Measurements from ENCODE around the gene RAD9B. TPM values are rescaled to one million over a fixed set of nuclear protein-coding genes. Genes with fewer than 3 reads are reported as not detected.
A peak's percentile ranks its signal among the peaks of the same experiment; 100 is the strongest.

Gene RAD9B
- total and polyA plus RNA-seq, 9 of the 15 experiments (the other 6 are each of a cell fraction or from before 2014, with no cell fraction given): 0.05 to 0.83 (median 0.32) TPM

DNA sequence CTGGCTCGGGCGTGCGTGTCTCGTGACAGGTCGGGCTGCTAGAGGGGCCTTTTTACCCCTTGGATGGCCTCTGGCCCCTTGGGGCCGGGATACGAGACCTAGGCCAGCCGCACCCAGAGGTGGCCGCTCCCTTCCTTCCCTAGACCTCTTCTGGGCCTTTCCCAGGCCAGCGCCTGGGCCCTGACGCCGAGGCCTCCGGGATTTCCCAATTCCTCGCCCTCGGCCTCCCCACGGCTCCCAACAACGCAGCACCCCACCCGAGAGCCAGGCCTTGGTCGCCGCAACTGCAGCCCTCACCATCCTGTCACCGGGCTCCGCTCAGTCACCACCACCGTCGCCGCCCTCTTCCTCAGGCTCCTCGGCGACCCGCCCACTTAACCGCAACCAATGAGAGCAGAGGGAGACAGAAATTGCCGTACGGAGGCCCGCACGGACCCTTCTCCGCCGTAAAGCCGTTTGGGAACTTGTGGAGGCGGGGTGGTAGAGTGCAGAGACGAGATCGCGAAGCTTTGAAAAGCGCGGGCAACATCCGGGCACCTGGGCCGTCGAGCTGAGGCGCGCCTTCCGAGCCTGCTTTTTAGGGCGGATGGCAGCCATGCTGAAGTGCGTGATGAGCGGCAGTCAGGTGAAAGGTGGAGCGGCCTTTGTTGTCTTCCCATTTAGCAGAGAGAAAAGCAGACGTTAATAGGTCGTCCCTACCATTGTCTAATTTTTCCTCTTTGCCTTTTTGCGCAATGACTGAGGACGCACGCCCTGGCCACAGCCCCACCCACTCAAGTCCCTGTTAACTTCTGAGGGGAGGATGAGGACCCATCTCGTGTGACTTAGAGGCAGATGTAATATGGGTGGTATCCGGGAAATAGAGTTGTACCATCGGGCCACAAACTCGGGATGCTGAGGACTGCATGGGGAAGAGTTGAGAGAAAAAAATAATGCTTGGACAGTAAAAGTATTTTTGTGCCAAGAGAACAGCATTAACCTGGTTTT lies at the start of gene RAD9B, which contains the start of gene VPS29 (continued):
- TF ChIP-seq RBM34 (IDR thresholded peaks at IDR 0.05; ENCODE audit: borderline replicate concordance, insufficient read depth, low read length): no peak
- no peak for TF ChIP-seq IRF2 (CRISPR knock-in tag; IDR thresholded peaks at IDR 0.05)
- TF ChIP-seq ZBTB17 (CRISPR knock-in tag; IDR thresholded peaks at IDR 0.05): peak; percentile 93
- no peak for TF ChIP-seq NONO (IDR thresholded peaks at IDR 0.05; ENCODE audit: low read depth in 2 of 2, low read length in 1 of 2)
- TF ChIP-seq ZNF311 (CRISPR knock-in tag; IDR thresholded peaks at IDR 0.05): peak; percentile 93
- TF ChIP-seq MECOM (CRISPR knock-in tag; IDR thresholded peaks at IDR 0.05): peak; percentile 93
- TF ChIP-seq TRIM28 (IDR thresholded peaks at IDR 0.05): no peak
- peak; percentile 85 for TF ChIP-seq GABPB1 (CRISPR knock-in tag; IDR thresholded peaks at IDR 0.05)
- peak; percentile 83 for TF ChIP-seq ATF7 (IDR thresholded peaks at IDR 0.05)
- TF ChIP-seq SMARCA4 (IDR thresholded peaks at IDR 0.05): 0 out of 2 replicates have a peak, but pooled peaks have one; percentile 21
- TF ChIP-seq, protein P1, sequence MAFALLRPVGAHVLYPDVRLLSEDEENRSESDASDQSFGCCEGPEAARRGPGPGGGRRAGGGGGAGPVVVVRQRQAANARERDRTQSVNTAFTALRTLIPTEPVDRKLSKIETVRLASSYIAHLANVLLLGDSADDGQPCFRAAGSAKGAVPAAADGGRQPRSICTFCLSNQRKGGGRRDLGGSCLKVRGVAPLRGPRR (CRISPR knock-in tag; IDR thresholded peaks at IDR 0.05): peak; percentile 86; the same call in 1 of the 2 replicates
- TF ChIP-seq PCBP2 (IDR thresholded peaks at IDR 0.05; ENCODE audit: low read depth, low read length, poor library complexity, severe bottlenecking): no peak
- no peak for TF ChIP-seq NCOA4 (IDR thresholded peaks at IDR 0.05; ENCODE audit: partially characterized antibody)
- TF ChIP-seq, protein P2, sequence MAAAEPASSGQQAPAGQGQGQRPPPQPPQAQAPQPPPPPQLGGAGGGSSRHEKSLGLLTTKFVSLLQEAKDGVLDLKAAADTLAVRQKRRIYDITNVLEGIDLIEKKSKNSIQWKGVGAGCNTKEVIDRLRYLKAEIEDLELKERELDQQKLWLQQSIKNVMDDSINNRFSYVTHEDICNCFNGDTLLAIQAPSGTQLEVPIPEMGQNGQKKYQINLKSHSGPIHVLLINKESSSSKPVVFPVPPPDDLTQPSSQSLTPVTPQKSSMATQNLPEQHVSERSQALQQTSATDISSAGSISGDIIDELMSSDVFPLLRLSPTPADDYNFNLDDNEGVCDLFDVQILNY (CRISPR knock-in tag; IDR thresholded peaks at IDR 0.05): peak; percentile 97
- no peak for TF ChIP-seq SRSF9 (IDR thresholded peaks at IDR 0.05; ENCODE audit: borderline replicate concordance, low read depth, low read length)
- TF ChIP-seq POU5F1 (IDR thresholded peaks at IDR 0.05; ENCODE audit: borderline replicate concordance, low read depth, low read length, partially characterized antibody): peak; percentile 99
- peak; percentile 74 for TF ChIP-seq HNRNPLL (IDR thresholded peaks at IDR 0.05; ENCODE audit: low read depth, low read length, poor library complexity, severe bottlenecking)
- TF ChIP-seq SIX5 (IDR thresholded peaks at IDR 0.05; ENCODE audit: borderline replicate concordance in 1 of 2, insufficient read depth in 1 of 2, low read depth in 1 of 2, low read length in 2 of 2): no peak
- no peak for TF ChIP-seq MAFG (tag; conservative IDR thresholded peaks at IDR 0.05)
- peak; percentile 61 for TF ChIP-seq PCBP1 (IDR thresholded peaks at IDR 0.05; ENCODE audit: low read depth, low read length, poor library complexity, severe bottlenecking)
- TF ChIP-seq, protein P3, sequence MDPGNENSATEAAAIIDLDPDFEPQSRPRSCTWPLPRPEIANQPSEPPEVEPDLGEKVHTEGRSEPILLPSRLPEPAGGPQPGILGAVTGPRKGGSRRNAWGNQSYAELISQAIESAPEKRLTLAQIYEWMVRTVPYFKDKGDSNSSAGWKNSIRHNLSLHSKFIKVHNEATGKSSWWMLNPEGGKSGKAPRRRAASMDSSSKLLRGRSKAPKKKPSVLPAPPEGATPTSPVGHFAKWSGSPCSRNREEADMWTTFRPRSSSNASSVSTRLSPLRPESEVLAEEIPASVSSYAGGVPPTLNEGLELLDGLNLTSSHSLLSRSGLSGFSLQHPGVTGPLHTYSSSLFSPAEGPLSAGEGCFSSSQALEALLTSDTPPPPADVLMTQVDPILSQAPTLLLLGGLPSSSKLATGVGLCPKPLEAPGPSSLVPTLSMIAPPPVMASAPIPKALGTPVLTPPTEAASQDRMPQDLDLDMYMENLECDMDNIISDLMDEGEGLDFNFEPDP (CRISPR knock-in tag; IDR thresholded peaks at IDR 0.05): peak; percentile 77; the same call in 1 of the 2 replicates
- TF ChIP-seq ZFP36 (IDR thresholded peaks at IDR 0.05; ENCODE audit: low read depth, low read length, partially characterized antibody): peak; percentile 30
- TF ChIP-seq NEUROD1 (IDR thresholded peaks at IDR 0.05; ENCODE audit: borderline replicate concordance, low read depth, low read length, partially characterized antibody): peak; percentile 91
- TF ChIP-seq, protein P4, sequence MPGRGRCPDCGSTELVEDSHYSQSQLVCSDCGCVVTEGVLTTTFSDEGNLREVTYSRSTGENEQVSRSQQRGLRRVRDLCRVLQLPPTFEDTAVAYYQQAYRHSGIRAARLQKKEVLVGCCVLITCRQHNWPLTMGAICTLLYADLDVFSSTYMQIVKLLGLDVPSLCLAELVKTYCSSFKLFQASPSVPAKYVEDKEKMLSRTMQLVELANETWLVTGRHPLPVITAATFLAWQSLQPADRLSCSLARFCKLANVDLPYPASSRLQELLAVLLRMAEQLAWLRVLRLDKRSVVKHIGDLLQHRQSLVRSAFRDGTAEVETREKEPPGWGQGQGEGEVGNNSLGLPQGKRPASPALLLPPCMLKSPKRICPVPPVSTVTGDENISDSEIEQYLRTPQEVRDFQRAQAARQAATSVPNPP (IDR thresholded peaks at IDR 0.05; ENCODE audit: borderline replicate concordance, insufficient read depth, insufficient read length): no peak

Data from K562 (cell line).